Neural cell (in vitro differentiated cells): ENCODE measurements around the gene RING1. TPM values are rescaled to one million over a fixed set of nuclear protein-coding genes. Genes with fewer than 3 reads are reported as not detected.

Experiments used
- H2AFZ ChIP-seq: fragments of 200-600, 300-800 bp; sonication (generic), shearing (Covaris generic); 2 replicates; pipeline ENCODE4 v1.6.0; 2014; ENCODE audit warnings: low read depth, mild to moderate bottlenecking, antibody characterized with exemption, low read length, moderate library complexity
- H3F3A ChIP-seq: fragments of 200-600 bp; shearing (Covaris generic); 2 replicates; pipeline ENCODE4 v1.6.1; 2016; ENCODE audit warnings: mild to moderate bottlenecking, moderate library complexity, mixed read lengths, antibody characterized with exemption, low read length; ENCODE audit not compliant: insufficient read depth, poor library complexity, severe bottlenecking
- H3K27ac ChIP-seq: fragments of 200-600, 300-800 bp; sonication (generic), shearing (Covaris generic); 2 replicates; pipeline ENCODE4 v1.5.1; 2014; ENCODE audit warnings: mild to moderate bottlenecking, low read length, moderate library complexity
- H3K27me3 ChIP-seq: fragments of 300-800, 200-600 bp; sonication (generic), shearing (Covaris generic); 2 replicates; pipeline ENCODE4 v1.6.0; 2014; ENCODE audit warnings: mild to moderate bottlenecking, low read depth, low read length, moderate library complexity; ENCODE audit not compliant: insufficient read depth
- H3K36me3 ChIP-seq: fragments of 300-800, 200-600 bp; sonication (generic), shearing (Covaris generic); 2 replicates; pipeline ENCODE4 v1.5.1; 2014; ENCODE audit warnings: mild to moderate bottlenecking, antibody characterized with exemption, low read length, moderate library complexity; ENCODE audit not compliant: insufficient read depth
- H3K4me2 ChIP-seq: fragments of 300-800, 200-600 bp; sonication (generic), shearing (Covaris generic); 2 replicates; pipeline ENCODE4 v1.6.0; 2014; ENCODE audit warnings: mild to moderate bottlenecking, low read length
- H3K4me3 ChIP-seq: fragments of 300-800, 200-600 bp; sonication (generic), shearing (Covaris generic); 2 replicates; pipeline ENCODE4 v1.5.1; 2014; ENCODE audit warnings: mild to moderate bottlenecking, low read length, moderate library complexity
- H3K79me2 ChIP-seq: fragments of 200-600 bp; shearing (Covaris generic); replicated peaks from 2 replicates; pipeline ENCODE4 v1.6.0; 2014; ENCODE audit warnings: mild to moderate bottlenecking, low read length, moderate library complexity; ENCODE audit not compliant: insufficient read depth
- H3K9ac ChIP-seq: fragments of 300-800, 200-600 bp; sonication (generic), shearing (Covaris generic); 2 replicates; pipeline ENCODE4 v1.6.1; 2016; ENCODE audit warnings: mild to moderate bottlenecking, low read length, mixed read lengths
- H3K9me2 ChIP-seq: fragments of 200-600 bp; shearing (Covaris generic); 2 replicates; pipeline ENCODE4 v1.6.1; 2016; ENCODE audit warnings: mild to moderate bottlenecking, low read length, mixed read lengths; ENCODE audit not compliant: insufficient read depth
- H3K9me3 ChIP-seq: fragments of 200-600, 300-800 bp; sonication (generic), shearing (Covaris generic); 2 replicates; pipeline ENCODE4 v1.6.1; 2016; ENCODE audit warnings: mild to moderate bottlenecking, mixed run types, low read length, moderate library complexity, mixed read lengths
- H4K20me1 ChIP-seq: fragments of 200-600 bp; shearing (Covaris generic); 2 replicates; pipeline ENCODE4 v1.6.1; 2016; ENCODE audit warnings: mild to moderate bottlenecking, mixed run types; ENCODE audit not compliant: insufficient read depth
- EP300 ChIP-seq: fragments of 450-650 bp; conservative IDR thresholded peaks from 2 replicates; pipeline ENCODE4 v1.6.1; 2014; ENCODE audit warnings: antibody characterized with exemption, mild to moderate bottlenecking, moderate library complexity; ENCODE audit not compliant: poor library complexity, severe bottlenecking
- EZH2 ChIP-seq: fragments of 200-600, 300-800 bp; shearing (Covaris generic), sonication (generic); IDR thresholded peaks from 2 replicates; pipeline ENCODE4 v1.6.1; 2014; ENCODE audit warnings: antibody characterized with exemption, low read length, borderline replicate concordance, mild to moderate bottlenecking; ENCODE audit not compliant: insufficient read depth, poor library complexity, severe bottlenecking
- MXI1 ChIP-seq: fragments of 450-650 bp; conservative IDR thresholded peaks from 2 replicates; pipeline ENCODE4 v1.6.1; 2014; ENCODE audit warnings: antibody characterized with exemption, mild to moderate bottlenecking; ENCODE audit not compliant: poor library complexity, severe bottlenecking
- POLR2AphosphoS5 ChIP-seq: IDR thresholded peaks from 2 replicates; pipeline ENCODE4 v1.6.1; 2012
- RAD21 ChIP-seq: fragments of 450-650 bp; conservative IDR thresholded peaks from 2 replicates; pipeline ENCODE4 v1.6.1; 2014; ENCODE audit warnings: antibody characterized with exemption, mild to moderate bottlenecking, moderate library complexity
- SMC3 ChIP-seq: fragments of 450-650 bp; conservative IDR thresholded peaks from 2 replicates; pipeline ENCODE4 v1.6.1; 2014; ENCODE audit warnings: antibody characterized with exemption, mild to moderate bottlenecking, moderate library complexity; ENCODE audit not compliant: poor library complexity
- TAF1 ChIP-seq: IDR thresholded peaks from 2 replicates; pipeline ENCODE4 v1.6.1; 2012; ENCODE audit warnings: low read depth
- polyA plus RNA-seq: library from polyadenylated mRNA; depleted of rRNA; stranded (reverse); fragments of >200 nt; gene quantifications from 2 replicates; pipeline ENCODE4 v1.2.3, GENCODE V29; 2014
- TF ChIP-seq, protein P1 (sequence below): fragments of 450-650 bp; IDR thresholded peaks from 2 replicates; pipeline ENCODE4 v1.5.1; 2014; ENCODE audit warnings: antibody characterized with exemption, mild to moderate bottlenecking, moderate library complexity; ENCODE audit not compliant: poor library complexity, severe bottlenecking
- TF ChIP-seq, protein P2 (sequence below): IDR thresholded peaks from 2 replicates; pipeline ENCODE4 v1.6.1; 2012; ENCODE audit warnings: borderline replicate concordance

The RING1 gene
- polyA plus RNA-seq, 1 donor from 2014 or later: 107 TPM

DNA sequence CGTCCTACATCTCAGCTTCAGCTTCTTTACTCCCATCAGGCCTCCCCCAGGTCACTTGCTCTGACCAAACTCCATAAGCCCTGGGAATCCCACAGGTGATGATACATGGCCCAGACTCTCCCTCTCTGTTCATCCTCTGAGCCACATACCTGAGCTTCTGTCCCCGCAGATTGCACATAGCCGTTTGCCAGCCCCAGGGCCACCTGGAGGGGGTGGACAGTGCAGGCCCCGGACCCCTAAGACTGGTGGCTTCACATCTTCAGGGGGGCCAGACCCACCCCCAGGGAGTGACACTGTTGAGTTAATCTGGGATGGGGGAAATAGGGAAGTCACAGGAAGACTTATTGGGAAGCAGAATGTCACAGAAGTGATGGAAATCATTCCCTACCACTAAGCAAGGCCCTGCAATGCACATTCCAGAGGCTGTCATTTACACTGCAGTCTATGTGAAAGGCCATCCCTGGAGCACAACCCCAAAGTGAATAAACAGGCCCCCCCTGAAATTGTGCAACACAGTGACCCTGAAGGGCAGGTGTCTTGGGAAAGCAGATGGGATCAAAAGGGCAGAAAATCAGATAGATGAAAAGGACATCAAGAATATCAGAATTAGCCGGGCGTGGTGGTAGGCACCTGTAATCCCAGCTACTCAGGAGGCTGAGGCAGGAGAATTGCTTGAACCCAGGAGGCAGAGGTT, 10.0 kb upstream of the RING1 start:
- Histone ChIP-seq H3K27ac (no peak overlapping the region), H3K9me2 (no peaks in the 10 kb centered on the region), H2AFZ (no peak overlapping the region), H3K36me3 (peaks cover 9% of the 10 kb centered on the region), H3K9ac (no peak overlapping the region), H4K20me1 (no peaks in the 10 kb centered on the region), H3K79me2 (peaks cover 27% of the 10 kb centered on the region), H3K9me3 (no peaks in the 10 kb centered on the region), H3K4me3 (peak overlapping the region; percentile 92), H3K27me3 (no peaks in the 10 kb centered on the region), H3K4me2 (no peak overlapping the region), H3F3A (no peaks in the 10 kb centered on the region)
- TF ChIP-seq EP300 (no peak), RAD21 (no peak)

DNA sequence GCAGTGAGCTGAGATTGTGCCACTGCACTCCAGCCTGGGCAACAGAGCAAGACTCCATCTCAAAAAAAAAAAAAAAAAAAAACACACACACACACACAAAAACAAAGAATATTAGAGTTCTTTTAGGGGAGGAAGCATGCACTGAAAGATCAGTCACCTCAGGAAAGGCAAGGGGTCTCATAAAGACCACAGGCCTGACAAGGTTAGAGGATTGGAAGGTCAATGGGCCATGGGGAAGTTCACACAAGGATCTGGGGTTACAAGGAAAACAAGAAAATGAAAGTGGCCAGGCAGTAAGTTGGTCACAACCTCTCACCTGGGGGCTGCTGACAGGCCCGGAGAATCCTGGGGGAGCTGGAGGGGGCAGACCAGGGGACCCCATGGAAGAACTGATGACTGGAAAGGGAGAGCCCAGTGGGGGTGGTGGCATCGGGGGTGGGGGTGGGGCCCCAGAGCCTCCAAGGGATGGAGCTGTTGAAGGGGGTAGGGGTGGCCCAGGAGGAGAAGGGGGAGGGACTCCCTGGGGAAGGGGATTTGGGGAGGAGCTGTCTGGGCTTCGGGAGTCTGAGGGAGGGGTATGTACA, 9.4 kb upstream of the RING1 start:
- H3K27me3 ChIP-seq: no peaks in the 10 kb centered on the region
- H3K79me2 ChIP-seq: peaks cover 30% of the 10 kb centered on the region
- peaks cover 14% of the 10 kb centered on the region for H3K36me3 ChIP-seq
- no peaks in the 10 kb centered on the region for H3K9me2 ChIP-seq
- H3K27ac ChIP-seq: no peak overlapping the region
- peak overlapping the region; percentile 92 for H3K4me3 ChIP-seq
- H3K9me3 ChIP-seq: no peaks in the 10 kb centered on the region
- H2AFZ ChIP-seq: no peak overlapping the region
- no peak for TF ChIP-seq TAF1
- TF ChIP-seq EP300: no peak
- no peak for TF ChIP-seq EZH2
- H3K9ac ChIP-seq: peak overlapping the region; percentile 96
- H3F3A ChIP-seq: no peaks in the 10 kb centered on the region
- H3K4me2 ChIP-seq: peak overlapping the region; percentile 92
- no peaks in the 10 kb centered on the region for H4K20me1 ChIP-seq

DNA sequence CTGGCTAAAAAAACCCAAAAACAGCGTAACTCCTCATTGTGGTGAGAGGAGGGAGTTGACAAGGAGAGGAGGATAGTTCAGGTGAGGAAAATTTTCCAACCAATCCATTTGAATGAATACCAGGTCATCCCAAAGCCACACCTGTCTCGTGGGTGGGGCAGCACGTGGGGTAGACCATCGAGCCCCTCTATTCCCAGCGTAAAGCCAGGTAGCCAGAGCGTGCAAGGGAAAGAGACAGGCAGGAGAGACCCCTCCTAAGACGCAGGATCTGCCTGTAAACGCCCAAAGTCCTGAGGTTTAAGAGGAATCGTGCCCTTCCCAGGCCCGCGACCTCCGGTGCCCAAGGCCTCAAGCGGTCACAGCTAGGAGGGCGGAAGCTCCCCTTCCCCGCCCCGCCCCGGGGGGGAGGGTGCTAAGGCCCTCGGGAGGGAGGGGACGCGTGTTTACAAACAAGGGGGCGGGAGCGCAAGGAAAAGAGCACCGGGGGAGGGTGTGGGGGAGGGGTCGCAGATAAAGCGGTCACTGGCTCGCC, 8.5 kb upstream of the RING1 start:
- TF ChIP-seq TAF1 (no peak), MXI1 (no peak), SMC3 (no peak), RAD21 (no peak), EZH2 (no peak), POLR2AphosphoS5 (no peak), EP300 (no peak)
- TF ChIP-seq, protein P1, sequence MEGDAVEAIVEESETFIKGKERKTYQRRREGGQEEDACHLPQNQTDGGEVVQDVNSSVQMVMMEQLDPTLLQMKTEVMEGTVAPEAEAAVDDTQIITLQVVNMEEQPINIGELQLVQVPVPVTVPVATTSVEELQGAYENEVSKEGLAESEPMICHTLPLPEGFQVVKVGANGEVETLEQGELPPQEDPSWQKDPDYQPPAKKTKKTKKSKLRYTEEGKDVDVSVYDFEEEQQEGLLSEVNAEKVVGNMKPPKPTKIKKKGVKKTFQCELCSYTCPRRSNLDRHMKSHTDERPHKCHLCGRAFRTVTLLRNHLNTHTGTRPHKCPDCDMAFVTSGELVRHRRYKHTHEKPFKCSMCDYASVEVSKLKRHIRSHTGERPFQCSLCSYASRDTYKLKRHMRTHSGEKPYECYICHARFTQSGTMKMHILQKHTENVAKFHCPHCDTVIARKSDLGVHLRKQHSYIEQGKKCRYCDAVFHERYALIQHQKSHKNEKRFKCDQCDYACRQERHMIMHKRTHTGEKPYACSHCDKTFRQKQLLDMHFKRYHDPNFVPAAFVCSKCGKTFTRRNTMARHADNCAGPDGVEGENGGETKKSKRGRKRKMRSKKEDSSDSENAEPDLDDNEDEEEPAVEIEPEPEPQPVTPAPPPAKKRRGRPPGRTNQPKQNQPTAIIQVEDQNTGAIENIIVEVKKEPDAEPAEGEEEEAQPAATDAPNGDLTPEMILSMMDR: no peak
- TF ChIP-seq, protein P2, sequence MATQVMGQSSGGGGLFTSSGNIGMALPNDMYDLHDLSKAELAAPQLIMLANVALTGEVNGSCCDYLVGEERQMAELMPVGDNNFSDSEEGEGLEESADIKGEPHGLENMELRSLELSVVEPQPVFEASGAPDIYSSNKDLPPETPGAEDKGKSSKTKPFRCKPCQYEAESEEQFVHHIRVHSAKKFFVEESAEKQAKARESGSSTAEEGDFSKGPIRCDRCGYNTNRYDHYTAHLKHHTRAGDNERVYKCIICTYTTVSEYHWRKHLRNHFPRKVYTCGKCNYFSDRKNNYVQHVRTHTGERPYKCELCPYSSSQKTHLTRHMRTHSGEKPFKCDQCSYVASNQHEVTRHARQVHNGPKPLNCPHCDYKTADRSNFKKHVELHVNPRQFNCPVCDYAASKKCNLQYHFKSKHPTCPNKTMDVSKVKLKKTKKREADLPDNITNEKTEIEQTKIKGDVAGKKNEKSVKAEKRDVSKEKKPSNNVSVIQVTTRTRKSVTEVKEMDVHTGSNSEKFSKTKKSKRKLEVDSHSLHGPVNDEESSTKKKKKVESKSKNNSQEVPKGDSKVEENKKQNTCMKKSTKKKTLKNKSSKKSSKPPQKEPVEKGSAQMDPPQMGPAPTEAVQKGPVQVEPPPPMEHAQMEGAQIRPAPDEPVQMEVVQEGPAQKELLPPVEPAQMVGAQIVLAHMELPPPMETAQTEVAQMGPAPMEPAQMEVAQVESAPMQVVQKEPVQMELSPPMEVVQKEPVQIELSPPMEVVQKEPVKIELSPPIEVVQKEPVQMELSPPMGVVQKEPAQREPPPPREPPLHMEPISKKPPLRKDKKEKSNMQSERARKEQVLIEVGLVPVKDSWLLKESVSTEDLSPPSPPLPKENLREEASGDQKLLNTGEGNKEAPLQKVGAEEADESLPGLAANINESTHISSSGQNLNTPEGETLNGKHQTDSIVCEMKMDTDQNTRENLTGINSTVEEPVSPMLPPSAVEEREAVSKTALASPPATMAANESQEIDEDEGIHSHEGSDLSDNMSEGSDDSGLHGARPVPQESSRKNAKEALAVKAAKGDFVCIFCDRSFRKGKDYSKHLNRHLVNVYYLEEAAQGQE: no peak
- Histone ChIP-seq H3K9ac (peak overlapping the region; percentile 96), H2AFZ (peak overlapping the region; percentile 73), H3K27ac (peak overlapping the region; percentile 98), H3K36me3 (peaks cover 14% of the 10 kb centered on the region), H3K79me2 (peaks cover 34% of the 10 kb centered on the region), H3K4me2 (peak overlapping the region; percentile 92), H3K4me3 (peak overlapping the region; percentile 92), H4K20me1 (no peaks in the 10 kb centered on the region), H3K9me2 (no peaks in the 10 kb centered on the region), H3K27me3 (no peaks in the 10 kb centered on the region), H3F3A (no peaks in the 10 kb centered on the region), H3K9me3 (no peaks in the 10 kb centered on the region)
